CMK (cell line): ENCODE results near the gene SLC44A2.
A peak's percentile ranks its signal among the peaks of the same experiment; 100 is the strongest.
"Not testable (repeated sequence)": the region's sequence is repeated elsewhere in the genome, so short reads cannot be mapped to it uniquely, and the experiment has no call there.

Experiments used
- DNase-seq: peaks from one replicate; pipeline ENCODE4 v3.0.0-alpha.2; 2010; ENCODE audit warnings: low read depth

SLC44A2 gene

DNA sequence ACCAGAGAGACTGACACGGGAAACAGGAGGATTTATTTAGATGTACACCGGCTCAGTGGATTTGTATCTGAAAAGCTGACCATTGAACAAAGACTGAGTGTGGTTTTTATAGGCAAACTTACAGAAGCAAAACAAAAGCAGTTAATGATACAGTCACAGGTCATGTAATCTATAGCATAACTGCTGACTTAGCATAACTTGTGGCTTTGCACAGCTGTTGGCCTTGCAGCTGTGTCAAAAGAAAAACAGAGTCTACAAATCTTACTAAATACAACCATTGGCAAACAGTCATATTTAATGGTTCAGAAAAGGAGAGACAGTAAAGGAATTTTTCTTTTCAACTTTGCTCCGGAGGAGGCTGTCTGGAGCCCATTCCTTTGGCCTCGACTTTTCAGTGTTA, 26.5 kb downstream of the SLC44A2 start:
- no peak for DNase-seq

DNA sequence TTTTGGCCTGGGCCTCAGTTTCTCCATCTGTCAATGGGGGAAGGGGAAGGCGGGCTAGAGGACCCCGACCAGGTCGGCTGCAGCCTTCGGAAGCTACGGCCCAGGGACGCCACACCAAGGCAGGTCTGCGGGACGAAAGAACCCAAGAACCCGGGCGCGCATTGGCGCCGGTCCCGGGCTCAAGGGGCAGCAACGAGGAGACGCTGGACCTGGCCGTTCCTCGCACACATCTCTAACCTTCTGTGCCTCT, 28.1 kb downstream of the SLC44A2 start:
- no peak for DNase-seq

DNA sequence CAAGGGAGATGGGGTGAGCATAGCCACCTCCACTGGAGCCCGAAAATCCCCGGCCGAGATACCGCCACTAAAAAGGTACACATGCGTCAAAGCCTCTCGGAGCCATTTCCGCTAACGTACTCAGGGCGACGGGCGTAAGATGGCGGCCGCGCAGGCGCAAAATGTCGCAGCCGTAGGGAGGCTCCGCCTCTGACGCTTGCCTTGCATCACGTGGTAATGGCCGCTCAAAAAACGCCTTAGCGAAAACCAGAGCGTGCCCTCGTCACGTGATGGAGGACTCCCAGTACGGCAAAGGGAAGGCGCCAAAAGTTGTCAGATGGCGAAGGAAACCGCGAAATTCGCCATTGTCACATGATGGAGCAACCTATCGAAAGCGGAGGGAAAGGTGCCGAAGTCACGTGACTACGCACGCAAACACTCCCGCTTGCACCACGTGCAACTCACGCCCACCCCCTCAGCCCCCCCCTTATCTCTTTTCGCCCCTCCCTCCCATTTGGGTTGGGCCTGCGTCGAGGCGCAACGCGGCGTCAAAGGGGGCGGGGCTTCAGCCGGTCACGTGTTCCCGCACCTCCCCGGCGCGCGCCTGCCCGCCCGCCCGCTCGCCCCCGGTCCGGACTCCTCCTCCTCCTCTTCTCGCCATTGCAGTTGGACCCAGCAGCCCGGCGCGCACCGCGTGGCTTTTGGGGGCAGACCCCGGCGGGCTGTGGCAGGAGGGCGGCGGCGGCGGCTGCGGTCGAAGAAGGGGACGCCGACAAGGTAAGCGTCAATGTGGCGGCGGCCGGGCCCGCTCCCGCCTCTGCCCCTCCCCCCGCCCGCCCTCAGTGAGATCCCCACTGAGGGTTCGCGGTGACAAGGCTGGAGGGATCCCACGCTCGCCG, 28.6 kb downstream of the SLC44A2 start, which contains the start of gene ILF3:
Gene ILF3, plus strand, starts transcription at position 615 of the 878 bp plus-strand sequence. CDS start 16,260 bp downstream, outside the sequence.
- DNase-seq = peak; percentile 100

DNA sequence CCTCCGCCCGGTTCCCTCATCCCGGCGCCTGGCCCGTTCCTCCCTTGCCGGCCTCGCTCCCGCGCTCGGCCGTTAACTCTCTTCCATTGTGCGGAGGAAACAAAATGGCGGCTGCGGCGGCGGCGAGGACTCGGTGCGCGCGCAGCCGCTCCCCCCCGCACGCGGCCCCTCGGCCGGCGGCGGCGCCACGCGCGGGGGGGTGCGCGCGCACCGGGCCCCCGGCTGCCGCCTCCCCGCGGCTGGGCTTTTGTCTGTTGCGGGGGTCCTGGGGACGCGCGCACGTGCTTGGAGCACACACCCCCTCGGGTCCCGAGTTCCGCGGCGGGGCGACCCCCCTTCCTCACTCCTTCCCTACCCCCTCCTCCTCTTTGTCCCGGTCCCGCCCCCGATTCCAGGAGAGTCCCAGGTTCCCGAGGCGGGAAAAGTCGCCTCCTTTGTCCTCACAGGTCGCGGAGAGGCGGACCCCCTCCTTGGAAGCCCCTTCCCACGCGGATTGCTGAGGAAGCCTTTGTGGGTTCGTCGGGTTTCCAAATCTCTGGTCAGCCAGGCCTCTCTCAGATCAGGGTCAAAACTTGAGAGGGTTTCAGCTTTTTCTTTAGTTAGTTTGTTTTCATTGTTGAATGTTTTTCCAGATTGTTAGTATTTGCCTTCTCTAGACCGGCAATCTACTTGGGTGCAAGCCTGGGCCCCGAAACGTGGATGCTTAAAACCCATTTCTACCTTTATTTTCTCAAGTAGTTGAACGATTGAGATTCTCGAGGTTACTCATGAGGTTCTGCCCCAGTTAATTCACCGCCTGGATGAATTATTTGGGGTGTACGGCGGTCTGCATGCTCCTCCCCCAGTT, 29.5 kb downstream of the SLC44A2 start:
- DNase-seq = peak; percentile 34

DNA sequence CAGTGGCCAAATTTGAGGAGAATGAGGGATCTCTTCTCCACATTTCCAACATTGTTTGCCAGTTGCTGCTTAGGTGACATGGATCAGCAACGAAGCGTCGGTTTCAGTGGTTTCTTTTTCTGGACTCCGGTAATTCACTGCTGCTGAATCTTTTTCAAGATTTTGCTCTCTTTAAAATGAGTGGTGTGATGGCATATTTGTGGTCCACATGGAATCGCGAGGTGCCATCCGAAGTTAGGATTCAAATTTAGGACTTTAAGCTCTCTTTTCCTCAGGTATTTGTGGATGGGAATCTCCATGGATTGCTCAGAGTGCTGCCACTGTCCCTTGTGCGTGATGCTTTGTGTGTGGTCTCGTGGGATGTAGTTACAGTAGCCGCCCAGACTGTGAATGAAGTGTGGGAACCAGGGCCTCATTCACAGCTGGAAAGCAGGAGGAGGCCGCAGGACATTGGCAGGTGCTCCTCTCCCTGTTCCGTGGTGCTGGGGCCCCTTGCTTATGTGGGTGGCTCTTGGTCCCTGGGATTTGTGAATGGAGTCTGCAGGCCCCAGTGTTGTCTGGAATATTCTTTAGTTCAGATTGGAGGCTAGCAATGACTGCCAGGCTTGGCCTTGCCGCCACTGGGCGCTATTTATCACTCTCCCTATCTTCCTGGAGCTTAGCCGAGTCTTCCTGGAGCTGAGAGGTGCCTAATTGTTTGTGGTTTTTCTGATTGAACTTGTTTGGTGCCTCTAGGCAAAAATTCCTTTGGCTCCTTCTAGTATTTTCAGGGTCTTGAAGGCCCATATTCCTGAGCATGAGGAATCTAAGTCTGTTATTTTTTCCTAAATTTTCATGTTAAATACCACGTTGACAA, 30.3 kb downstream of the SLC44A2 start:
- no peak for DNase-seq

DNA sequence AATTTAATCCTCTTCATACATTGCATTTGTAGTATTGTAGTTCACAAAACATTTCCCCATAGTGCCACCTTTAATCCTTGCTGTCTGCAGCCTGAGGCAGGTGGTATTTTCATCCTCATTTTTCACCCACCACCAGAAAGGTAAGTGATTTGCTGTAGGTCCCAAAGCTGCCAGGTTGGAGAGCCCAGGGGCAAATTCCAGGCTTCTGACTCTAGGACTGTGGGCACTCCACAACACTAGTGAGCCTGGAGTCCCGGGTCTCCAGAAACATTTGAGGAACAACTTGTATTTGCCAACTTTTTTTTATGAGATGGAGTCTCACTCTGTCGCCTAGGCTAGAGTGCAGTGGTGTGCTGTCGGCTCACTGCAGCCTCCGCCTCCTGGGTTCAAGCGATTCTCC, 35.0 kb downstream of the SLC44A2 start:
- DNase-seq = no peak

DNA sequence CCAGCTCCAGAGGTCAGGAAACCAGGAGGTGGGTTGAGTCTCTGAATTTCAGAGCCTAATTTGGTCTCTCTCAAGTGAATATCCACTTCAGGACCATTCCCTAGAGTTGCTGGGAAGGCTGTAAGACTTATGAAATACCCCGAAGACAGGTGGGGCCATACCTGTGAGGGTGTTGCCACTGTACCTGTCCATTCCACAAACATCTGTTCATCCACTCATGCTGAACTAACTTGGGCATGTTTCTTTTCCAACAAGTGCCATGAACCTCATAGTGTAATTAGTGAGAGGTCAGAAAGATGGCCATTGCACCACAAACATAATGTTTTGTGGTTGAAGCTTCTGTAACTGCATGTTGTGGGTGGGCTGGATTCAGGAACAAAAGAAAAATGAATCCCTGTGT, 36.6 kb downstream of the SLC44A2 start:
- no peak for DNase-seq

DNA sequence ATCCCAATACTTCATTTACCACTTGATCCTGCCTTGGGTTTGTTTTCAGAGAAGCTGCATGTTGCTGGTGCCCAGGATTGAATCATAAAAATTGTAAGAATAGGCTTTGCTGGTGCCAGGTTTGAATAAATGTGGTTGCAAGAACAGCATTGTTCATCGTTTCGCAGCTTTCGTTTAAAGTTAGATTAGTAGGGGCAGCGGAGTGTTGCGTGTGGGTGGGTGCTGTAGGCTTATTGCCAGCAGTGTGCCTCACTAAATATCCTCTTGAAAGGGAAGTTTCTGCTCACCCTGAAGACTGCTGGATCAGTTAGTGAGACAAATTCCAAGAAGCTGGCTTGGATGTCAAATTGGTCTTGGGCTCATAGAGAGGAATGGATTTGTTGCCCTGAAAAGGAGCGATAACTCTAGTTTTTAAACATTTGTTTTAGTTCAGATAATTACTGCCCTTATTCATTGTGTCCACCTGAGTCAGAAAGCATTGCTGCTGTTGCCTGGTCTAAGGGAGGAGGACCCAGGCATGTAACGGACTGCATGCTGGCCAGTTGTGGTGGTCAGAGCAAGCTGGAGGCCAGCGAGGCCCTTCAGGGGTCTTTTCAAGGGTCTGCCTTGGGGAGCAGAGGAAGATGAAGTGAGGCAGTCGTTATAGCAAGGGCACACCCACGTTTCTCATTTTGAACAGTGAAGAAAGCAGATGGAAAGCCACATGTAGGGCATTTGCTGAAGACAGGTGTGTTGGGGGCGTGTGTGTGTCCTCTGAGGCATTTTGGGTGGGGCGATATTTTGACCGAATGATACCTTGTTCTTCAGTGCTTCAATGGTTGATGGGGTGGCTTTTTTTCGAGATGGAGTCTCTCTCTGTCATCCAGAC, 37.3 kb downstream of the SLC44A2 start:
- no peak for DNase-seq

DNA sequence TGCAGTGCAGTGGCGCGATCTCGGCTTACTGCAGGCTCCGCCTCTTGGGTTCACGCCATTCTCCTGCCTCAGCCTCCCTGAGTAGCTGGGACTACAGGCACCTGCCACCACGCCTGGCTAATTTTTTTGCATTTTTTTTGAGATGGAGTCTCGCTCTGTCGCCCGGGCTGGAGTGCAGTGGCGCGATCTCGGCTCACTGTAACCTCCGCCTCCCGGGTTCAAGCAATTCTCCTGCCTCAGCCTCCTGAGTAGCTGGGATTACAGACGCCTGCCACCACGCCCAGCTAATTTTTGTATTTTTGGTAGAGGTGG, 37.9 kb downstream of the SLC44A2 start:
- DNase-seq = not testable (repeated sequence)

DNA sequence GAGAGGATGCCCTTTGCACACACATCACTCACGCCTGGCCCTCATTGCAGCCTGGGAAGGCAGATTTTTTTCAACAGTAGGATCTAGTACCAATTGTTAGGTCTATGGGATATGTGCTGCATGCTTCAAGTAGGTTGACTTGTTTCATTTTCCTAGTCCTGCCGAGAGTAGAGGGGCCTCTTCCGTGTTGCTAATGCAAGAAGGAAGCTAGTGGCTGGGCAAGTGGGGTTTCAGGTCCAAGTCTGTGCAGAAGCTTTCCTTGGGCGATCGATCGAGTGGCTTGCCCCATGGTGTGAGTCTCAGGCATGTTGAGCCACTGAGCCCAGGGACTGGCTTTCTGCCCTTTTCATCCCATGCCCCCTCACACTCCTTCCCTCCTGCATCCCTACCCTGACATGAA, 42.5 kb downstream of the SLC44A2 start:
- no peak for DNase-seq

DNA sequence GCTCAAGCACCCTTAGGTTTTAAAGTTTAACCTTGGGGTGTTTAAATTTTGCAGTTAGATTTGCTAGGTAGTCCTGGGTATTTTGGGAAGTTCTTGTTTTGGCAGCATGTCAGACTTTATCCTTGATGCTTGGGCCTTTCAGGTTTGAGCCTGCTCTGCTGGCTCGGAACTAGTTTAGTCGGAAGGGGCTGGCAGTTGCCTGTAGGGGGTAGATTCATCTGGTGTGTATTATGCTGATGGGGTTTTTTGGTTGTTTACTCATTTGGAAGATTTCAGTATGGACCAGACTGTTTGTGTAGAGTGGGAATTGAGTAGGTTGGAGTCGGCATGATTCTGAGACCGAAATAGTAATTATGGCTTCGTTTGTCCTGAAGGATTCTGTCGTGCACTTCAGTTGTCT, 43.9 kb downstream of the SLC44A2 start:
- DNase-seq = no peak

DNA sequence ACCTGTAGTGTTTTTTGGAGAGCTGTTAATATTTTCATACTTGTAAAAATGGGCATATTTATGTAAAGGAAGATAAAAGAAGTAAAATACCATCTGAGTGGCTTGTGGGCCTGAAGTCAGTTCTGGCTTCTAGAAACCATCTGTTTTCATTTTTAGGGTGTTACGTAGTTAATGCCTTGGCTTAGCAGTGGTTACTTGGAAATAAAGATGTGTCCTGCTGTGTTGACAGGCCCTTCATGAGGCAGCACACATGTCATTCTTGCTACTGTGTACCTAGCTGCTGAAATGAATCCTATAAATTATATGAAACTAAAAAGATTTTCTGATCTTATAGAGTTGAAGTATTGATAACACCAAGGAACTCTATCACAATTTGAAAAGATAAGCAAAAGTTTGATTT, 44.8 kb downstream of the SLC44A2 start:
- no peak for DNase-seq

DNA sequence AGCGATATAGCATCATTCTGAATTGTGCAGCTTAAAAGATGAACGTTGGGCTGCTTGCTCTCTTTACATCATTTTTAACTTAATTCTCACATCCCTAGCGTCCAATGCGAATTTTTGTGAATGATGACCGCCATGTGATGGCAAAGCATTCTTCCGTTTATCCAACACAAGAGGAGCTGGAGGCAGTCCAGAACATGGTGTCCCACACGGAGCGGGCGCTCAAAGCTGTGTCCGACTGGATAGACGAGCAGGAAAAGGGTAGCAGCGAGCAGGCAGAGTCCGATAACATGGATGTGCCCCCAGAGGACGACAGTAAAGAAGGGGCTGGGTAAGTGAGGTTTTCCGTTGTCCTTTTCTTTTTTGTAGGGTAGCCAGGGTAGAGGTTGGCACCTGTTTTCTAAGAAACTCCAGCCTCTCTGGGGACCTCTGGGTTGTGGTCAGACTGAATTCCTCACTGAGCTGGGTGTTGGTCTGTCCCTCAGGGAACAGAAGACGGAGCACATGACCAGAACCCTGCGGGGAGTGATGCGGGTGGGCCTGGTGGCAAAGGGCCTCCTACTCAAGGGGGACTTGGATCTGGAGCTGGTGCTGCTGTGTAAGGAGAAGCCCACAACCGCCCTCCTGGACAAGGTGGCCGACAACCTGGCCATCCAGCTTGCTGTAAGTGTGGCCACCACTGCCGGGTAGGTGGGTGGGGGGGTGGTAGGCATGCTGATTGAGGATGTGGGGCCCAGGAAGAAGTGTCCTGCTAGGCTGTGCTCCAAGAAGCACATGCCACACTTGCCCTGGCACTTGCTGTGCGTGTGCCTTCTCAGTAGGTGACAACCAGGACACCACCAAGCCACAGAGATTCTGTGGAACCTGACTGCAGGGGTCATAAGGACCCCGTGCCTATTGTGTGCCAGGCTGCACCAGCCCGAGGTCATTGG, 45.8 kb downstream of the SLC44A2 start:
- no peak for DNase-seq

DNA sequence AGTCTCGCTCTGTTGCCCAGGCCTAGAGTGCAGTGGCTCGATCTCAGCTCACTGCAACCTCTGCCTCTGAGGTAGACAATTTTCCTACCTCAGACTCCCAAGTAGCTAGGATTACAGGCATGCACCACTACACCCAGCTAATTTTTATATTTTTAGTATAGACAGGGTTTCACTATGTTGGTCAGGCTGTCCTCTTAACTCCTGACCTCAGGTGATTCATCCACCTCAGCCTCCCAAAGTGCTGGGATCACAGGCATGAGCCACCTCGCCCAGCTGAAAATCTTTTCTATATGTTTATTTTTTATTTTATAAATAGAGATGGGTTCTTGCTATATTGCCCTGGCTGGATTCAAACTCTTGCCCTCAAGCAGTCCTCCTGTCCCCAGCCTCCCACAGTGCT, 46.6 kb downstream of the SLC44A2 start:
- DNase-seq = not testable (repeated sequence)

DNA sequence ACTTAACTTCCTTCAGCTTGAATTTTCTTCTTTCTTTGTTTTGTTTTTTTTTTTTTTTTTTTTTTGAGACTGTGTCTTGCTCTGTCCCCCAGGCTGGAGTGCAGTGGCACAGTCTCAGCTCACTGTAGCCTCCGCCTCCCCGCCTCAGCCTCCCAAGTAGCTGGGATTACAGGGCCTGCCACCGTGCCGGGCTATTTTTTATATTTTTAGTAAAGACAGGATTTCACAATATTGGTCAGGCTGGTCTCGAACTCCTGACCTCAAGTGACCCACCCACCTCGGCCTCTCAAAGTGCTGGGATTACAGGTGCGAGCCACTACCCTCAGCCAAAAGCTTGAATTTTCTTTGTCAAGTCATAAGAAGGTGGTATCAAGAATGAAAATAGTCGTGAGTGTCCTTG, 49.9 kb downstream of the SLC44A2 start:
- DNase-seq = not testable (repeated sequence)

DNA sequence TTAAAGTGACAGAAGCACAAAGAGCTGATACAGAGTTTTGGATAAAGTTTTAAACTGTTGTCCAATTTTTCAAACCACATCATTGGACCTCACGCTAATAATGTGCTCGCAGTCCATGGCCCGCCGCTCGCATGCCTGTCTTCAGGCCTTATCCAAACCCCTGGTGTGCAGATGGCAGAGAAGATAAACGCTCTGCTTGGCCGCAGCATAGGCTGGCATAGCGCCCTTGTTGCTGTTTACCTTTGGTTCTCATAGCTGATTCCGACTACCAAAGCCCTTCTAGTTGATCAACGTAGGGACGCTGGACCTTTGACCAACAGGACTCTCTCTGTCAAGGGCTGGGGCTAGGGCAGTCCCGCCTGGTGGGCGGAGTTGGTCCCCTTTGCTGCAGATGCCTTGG, 52.4 kb downstream of the SLC44A2 start:
- no peak for DNase-seq

DNA sequence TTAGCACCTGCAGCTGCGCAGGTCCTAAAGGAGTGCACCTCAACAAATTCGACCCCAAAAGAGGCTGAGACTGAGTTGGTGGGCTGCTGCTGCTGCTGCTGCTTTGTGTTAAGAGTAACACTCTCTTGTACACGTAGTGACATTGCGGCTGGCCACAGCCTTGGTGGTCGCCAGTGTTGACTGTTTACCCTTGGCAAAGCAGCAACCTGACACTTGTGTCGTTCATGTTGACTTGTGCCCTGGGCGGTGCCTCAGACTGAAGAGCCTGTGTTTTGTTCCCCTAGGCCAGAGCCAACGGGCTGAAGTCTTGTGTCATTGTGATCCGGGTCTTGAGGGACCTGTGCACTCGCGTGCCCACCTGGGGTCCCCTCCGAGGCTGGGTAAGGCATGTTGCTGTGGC, 53.5 kb downstream of the SLC44A2 start:
- no peak for DNase-seq

DNA sequence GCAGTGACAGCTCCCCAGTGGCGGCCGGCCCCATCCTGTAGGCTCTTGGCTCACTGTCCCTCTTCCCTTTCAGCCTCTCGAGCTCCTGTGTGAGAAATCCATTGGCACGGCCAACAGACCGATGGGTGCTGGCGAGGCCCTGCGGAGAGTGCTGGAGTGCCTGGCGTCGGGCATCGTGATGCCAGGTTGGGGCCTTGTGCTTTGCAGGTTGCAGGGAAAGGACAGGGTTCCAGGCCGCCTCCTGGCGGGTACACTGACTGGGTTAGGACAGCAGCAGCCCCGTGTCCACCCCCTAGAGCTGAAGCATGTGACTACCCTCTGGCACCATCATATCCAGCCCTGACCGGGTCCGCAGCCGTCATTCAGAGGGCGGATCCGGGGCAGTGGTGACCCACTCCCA, 54.4 kb downstream of the SLC44A2 start:
- no peak for DNase-seq

DNA sequence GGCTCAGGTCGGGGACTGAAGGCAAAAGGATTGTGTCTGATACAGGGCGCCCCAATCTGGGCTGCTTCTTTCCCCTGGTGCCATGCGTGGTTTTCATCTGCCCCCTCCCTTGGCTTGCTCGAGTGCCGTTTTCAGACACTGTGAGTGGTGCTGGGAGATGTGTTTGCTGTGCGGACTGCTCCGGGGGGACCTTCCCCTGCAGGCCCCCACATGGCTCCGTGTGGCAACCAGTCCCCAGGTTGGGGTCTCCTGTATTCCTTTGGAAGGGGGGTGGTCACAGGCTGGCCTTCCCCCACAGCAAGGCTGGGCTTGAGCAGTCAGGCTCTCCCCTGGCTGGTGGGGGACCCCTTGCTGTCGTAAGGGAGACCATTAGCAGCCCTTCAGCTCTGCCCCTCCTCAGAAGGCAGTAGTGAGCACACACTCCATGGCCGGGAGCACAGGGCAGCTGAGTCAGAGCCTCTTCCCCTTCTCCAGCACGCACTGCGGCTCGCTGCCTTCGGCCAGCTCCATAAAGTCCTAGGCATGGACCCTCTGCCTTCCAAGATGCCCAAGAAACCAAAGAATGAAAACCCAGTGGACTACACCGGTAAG, 55.3 kb downstream of the SLC44A2 start:
- DNase-seq = no peak

DNA sequence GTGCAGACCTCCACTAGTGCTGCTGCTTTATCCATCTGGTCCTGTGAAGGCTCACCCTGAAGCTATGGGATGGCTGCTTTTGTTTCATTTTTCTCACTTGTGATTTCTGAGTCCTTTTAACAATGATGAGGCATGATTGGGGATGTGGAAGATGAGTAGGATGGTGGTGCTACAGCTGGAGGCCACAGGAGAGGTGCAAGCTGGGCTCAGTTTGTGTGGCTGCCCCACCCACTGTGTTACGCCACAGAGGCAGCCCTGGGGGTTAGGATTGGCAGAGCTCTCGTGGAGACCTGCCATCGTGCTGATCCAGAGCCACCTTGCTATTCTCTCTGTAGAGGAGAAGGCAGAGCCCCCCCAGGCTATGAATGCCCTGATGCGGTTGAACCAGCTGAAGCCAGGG, 56.3 kb downstream of the SLC44A2 start:
- DNase-seq = no peak
